GM15510 (cell line): ENCODE data around the gene MSRB2.

Experiments
- POLR2A ChIP-seq: IDR thresholded peaks from 3 replicates; pipeline ENCODE4 v1.6.1; 2011; ENCODE audit warnings: borderline replicate concordance; ENCODE audit not compliant: insufficient read length; ENCODE audit errors: extremely low read depth

The MSRB2 gene

DNA sequence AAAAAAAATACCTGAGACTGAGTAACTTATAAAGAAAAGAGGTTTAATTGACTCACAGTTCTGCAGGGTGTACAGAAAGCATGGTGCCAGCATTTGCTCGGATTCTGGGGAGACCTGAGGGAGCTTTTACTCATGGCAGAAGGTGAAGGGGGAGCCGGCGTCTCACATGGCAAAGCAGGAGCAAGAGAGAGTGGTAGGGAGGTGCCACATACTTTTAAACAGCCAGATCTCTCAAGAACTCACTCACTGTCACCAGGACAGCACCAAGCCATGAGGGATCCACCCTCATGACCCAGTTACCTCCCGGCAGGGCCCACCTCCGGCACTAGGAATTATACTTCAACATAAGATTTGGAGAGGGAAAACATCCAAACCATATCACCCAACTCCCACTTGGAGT is 25.8 kb downstream of the MSRB2 start:
- TF ChIP-seq POLR2A = no peak

- no peak for TF ChIP-seq POLR2A
Measured at GRCh38 chr10:23136462-23136861, 41.1 kb downstream of the MSRB2 start.

DNA sequence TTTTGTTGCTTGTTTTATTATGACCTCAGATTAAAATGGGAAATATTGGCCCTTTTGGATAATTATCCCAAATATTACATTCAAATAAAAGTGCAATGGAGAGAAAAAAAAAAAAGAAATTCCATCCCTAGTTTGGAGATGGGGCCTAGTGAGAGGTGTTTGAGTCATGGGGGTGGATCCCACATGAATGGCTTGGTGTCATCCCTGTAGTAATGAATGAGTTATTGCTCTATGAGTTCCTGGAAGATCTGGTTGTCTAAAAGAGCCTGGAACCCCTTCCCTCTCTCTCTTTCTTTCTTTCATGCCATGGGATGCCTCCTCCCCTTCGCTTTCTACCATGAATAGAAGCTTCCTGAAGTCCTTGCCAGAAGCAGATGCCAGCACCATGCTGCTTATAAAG is 44.3 kb downstream of the MSRB2 start:
- no peak for TF ChIP-seq POLR2A

- no peak for TF ChIP-seq POLR2A
Measured at GRCh38 chr10:23141995-23142394, 46.6 kb downstream of the MSRB2 start.

- TF ChIP-seq POLR2A = no peak
Measured at GRCh38 chr10:23146258-23146657, 50.9 kb downstream of the MSRB2 start.

DNA sequence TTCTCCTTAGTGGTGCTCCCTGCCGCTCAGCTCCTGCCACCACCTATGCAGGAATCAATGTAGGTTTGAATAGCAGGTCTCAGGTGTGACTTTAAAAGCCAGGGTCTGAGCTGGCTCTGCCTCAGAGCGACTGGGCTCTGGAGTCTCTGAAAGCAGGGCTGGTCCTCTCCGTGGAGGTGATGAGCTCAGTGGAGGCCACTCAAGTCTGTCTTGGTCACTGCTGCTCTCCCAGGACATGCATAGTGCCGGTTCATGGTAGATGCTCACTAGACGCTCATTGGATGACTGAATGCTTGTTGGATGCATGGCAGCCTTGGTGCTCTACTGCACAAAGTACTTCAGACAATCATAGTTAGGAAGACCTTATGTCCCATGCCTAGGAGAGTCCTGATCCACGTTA is 51.7 kb downstream of the MSRB2 start:
- no peak for TF ChIP-seq POLR2A

GRCh38 chr10:23148214-23148613 is 52.8 kb downstream of the MSRB2 start:
- TF ChIP-seq POLR2A = no peak

DNA sequence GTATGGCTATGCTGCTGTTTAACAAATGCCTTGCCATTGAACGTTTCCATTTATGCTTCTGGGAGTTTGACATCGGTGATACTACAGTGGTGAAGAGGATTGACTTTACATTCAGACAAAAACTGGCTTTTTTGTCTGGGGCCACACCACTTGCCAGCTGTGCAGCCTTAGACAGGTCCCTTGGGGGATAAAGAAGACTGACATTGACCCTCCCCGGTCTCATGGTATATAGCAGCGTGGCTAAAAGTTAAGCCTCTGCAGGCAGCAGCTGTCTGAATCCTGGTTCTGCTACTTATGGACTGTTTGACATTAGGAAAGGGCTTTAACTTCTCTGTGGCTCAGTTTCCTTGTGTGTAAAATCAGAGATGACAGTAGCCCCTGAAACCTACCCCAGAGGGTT is 54.7 kb downstream of the MSRB2 start:
- no peak for TF ChIP-seq POLR2A

DNA sequence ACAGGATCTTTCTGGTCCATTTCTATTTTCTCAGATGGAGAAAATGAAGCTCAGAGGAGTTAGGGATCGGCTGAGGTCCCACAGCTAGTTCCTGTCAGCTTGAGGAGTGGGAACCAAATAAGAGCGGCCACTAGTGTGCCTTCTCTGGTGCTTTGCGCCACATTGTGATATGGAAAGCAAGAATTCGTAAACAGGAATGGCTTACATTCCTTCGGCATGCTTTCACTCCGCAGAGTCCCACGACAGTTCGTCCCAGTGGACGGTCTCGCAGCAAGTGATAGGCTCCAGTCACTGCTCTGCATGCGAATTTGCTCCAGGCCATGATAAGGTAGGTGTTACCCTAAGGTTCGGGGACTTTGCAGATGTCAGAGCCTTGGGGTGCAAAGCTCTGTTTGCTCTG is 55.2 kb downstream of the MSRB2 start:
- TF ChIP-seq POLR2A = no peak

GRCh38 chr10:23151071-23151470 is 55.7 kb downstream of the MSRB2 start:
- TF ChIP-seq POLR2A = no peak

DNA sequence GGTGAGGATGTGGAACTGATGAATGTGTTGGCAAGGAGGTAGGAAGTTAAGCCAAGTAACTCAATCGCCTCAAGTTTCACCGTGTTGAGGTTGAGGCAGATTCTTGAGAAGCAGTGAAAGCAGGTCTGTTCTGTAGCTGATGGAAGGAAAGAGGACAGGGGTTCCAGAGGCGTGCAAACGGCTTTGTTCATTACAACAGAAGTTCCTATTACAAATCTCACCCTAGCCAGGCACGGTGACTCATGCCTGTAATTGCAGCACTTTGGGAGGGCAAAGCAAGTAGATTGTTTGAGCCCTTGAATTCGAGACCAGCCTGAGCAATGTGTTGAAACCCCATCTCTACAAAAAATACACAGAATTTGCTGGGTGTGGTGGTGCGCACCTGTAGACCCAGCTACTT is 59.8 kb downstream of the MSRB2 start:
- TF ChIP-seq POLR2A = no peak

DNA sequence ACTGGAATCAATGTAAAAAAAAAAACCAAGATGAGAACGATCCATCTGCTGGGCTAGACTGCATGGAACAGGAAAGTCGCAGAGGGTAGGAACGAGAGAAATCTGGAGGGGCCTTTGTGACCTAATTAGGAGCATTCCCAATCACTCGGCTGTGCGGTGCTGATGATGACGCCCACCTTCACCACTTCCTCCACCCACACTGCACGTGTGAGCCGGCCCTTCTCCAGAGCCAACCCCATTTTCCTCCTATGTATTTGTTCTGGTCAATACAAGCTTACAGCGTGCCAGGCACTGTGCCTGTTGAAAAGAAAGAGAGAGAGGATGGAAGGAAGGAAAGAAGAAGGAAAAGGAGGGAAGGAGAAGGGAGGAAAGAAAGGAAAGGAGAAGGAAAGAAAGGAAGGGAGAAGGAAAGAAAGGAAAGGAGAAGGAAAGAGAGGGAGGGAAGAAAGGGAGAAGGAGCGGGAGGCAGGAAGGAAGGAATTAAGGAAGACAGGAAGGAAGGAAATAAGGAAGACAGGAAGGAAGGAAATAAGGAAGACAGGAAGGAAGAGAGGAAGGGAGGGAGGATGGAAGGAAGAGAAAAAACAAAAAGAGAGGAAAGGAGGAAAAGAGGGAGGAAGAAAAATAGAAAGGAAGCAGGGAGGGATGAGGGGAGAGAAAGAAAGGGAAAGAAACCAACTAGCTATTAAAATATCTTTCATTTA is 61.2 kb downstream of the MSRB2 start:
- no peak for TF ChIP-seq POLR2A

DNA sequence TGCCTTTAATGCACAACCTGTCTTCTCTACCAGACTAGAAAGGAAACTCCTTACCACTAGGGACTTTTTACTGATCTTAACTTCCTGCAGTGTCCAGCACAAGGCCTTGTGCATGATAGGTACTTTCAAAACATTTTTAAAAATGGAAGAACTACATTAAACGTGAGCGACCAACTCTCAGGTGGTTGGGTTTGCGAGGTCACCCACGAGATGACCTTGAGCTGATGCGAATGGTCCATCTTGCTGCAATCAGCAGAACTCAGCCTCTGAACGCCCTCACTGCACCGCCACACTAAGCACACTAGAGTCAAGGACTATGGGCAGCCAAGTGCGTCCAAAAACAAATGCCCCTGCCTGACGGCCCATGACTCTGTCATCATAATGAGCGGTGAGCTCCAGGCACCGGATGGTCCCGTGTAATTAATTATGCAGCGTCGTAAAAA is 61.9 kb downstream of the MSRB2 start:
- no peak for TF ChIP-seq POLR2A

- TF ChIP-seq POLR2A = no peak
Measured at GRCh38 chr10:23157691-23158369, 62.5 kb downstream of the MSRB2 start.

DNA sequence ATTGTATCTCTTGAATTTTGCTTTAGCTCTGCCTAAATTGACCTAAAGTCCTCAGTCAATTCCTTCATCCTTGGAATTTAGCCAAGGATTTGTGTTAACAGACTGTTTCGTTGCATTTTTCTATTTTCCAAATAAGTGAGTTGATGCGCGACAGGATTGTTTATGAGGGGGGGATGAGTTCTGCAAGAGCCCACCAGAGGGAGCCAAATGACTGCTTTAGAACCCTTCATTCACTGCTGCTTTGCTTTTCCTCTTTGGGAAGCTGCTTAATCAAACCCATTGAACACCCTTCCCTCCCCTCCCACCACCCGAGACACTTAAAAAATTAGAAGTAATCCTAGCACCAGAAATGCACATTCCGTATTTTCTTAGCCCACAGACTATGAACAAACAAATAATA is 63.0 kb downstream of the MSRB2 start:
- no peak for TF ChIP-seq POLR2A

- TF ChIP-seq POLR2A = no peak
Measured at GRCh38 chr10:23171232-23171876, 76.0 kb downstream of the MSRB2 start.
